H1 (cell line): Measurements from ENCODE around the gene TRIM14. TPM values are rescaled to one million over a fixed set of nuclear protein-coding genes. Genes with fewer than 3 reads are reported as not detected.

ENCODE experiments used
- CHD7 ChIP-seq: fragments of 300-600 bp; sonication (generic); IDR thresholded peaks from 2 replicates; pipeline ENCODE4 v1.7.1; 2012; ENCODE audit warnings: low read length, moderate library complexity, mild to moderate bottlenecking, inconsistent platforms; ENCODE audit not compliant: insufficient replicate concordance
- E2F6 ChIP-seq: IDR thresholded peaks from 2 replicates; pipeline ENCODE4 v1.6.1; 2012; ENCODE audit warnings: inconsistent platforms
- EZH2 ChIP-seq: fragments of 200-600 bp; sonication (generic); IDR thresholded peaks from 2 replicates; pipeline ENCODE4 v1.7.1; 2012; ENCODE audit warnings: low read depth, mild to moderate bottlenecking, moderate library complexity, low read length, inconsistent platforms; ENCODE audit not compliant: severe bottlenecking
- NANOG ChIP-seq: IDR thresholded peaks from 2 replicates; pipeline ENCODE4 v1.6.1; 2011; ENCODE audit warnings: low read length, low read depth, mild to moderate bottlenecking, inconsistent platforms; ENCODE audit not compliant: insufficient read depth, poor library complexity, severe bottlenecking
- POLR2AphosphoS5 ChIP-seq: IDR thresholded peaks from 2 replicates; pipeline ENCODE4 v1.6.1; 2011; ENCODE audit warnings: low read depth, low read length
- RBBP5 ChIP-seq: IDR thresholded peaks from 2 replicates; pipeline ENCODE4 v1.7.1; 2012; ENCODE audit warnings: low read depth, mild to moderate bottlenecking, inconsistent platforms, low read length, moderate library complexity, borderline replicate concordance
- RNF2 ChIP-seq: fragments of 200-900, 300-1000 bp; sonication (generic); IDR thresholded peaks from 2 replicates; pipeline ENCODE4 v1.7.1; 2016; ENCODE audit warnings: borderline replicate concordance, low read depth, mild to moderate bottlenecking, antibody characterized with exemption, low read length; ENCODE audit not compliant: poor library complexity, severe bottlenecking; ENCODE audit errors: missing control alignments
- SAP30 ChIP-seq: fragments of 300-600 bp; sonication (generic); IDR thresholded peaks from 2 replicates; pipeline ENCODE4 v1.7.1; 2012; ENCODE audit warnings: low read length, moderate library complexity, mild to moderate bottlenecking, inconsistent platforms; ENCODE audit not compliant: insufficient read depth, insufficient replicate concordance
- SIX5 ChIP-seq: IDR thresholded peaks from 2 replicates; pipeline ENCODE4 v1.6.1; 2011; ENCODE audit warnings: mild to moderate bottlenecking, low read depth, low read length
- SP2 ChIP-seq: IDR thresholded peaks from 2 replicates; pipeline ENCODE4 v1.6.1; 2012; ENCODE audit warnings: mild to moderate bottlenecking, low read length, inconsistent platforms
- polyA plus RNA-seq, 7 experiments: library from polyadenylated mRNA; depleted of rRNA in 3 of 7; stranded (reverse) in 5 of 7; unstranded in 2 of 7; fragments of >200 nt in 5 of 7; fragments of 200-250 nt in 2 of 7; gene quantifications; 1 replicate in 5 of 7; 2 replicates in 1 of 7; 4 replicates in 1 of 7; pipeline versions ENCODE4 v1.2.1 to v1.2.3, GENCODE V29; 2011 to 2013; ENCODE audit warnings: missing spikeins in 2 of 7, mixed read lengths in 2 of 7
- total RNA-seq: library from RNA; stranded (reverse); fragmentation: NEBNext Ultra II Directional; extraction: Animal tissue kit (Norgen Biotek cat#: 25700); gene quantifications from 2 replicates; pipeline ENCODE4 v1.2.1, GENCODE V29; 2021

Gene TRIM14
- total and polyA plus RNA-seq, 2 of the 8 experiments (the other 6 are each of a cell fraction or from before 2014, with no cell fraction given), result 9.2 to 19.4 TPM

- TF ChIP-seq CHD7 (no peak), SP2 (no peak), EZH2 (no peak), SIX5 (no peak), POLR2AphosphoS5 (no peak), E2F6 (no peak), RNF2 (no peak), SAP30 (no peak), RBBP5 (no peak), NANOG (no peak)
Measured at GRCh38 chr9:98100456-98100855, 18.6 kb downstream of the TRIM14 start (continued).
